ENCODE measurements around the gene NCF2.

The NCF2 gene

GRCh38 chr1:183592733-183593132, 2.5 kb upstream of the NCF2 start:
- Histone ChIP-seq H4K20me1 (ENCODE audit: low read depth, low read length) (no peaks in the 10 kb centered on the region), H3K9me2 (replicated peaks; ENCODE audit: insufficient read depth, low read length) (no peaks in the 10 kb centered on the region), H3K4me2 (ENCODE audit: low read depth, low read length, poor library complexity, severe bottlenecking) (no peak overlapping the region), H3K9me3 (ENCODE audit: insufficient read depth, low read length) (no peaks in the 10 kb centered on the region), H3K79me2 (ENCODE audit: insufficient read depth, low read length) (no peaks in the 10 kb centered on the region), H3K27ac (ENCODE audit: low read depth, low read length) (no peak overlapping the region), H3K4me3 (ENCODE audit: insufficient read depth, low read length, poor library complexity, severe bottlenecking) (no peak overlapping the region), H3K27me3 (ENCODE audit: low read length) (no peaks in the 10 kb centered on the region), H3F3A (ENCODE audit: insufficient read depth) (no peaks in the 10 kb centered on the region), H2AFZ (ENCODE audit: low read depth, low read length, severe bottlenecking) (no peak overlapping the region), H3K9ac (ENCODE audit: low read length) (no peak overlapping the region), H3K36me3 (ENCODE audit: low read length) (no peaks in the 10 kb centered on the region)
- no peak for TF ChIP-seq EZH2phosphoT487 (conservative IDR thresholded peaks at IDR 0.05; ENCODE audit: low read length)
- TF ChIP-seq CTCF (IDR thresholded peaks at IDR 0.05; ENCODE audit: insufficient read depth, low read length, poor library complexity, severe bottlenecking): no peak

GRCh38 chr1:183589874-183590243, 400 bp downstream of the NCF2 start:
- Histone ChIP-seq H3K27ac (ENCODE audit: low read depth, low read length) (no peak overlapping the region), H3K79me2 (ENCODE audit: insufficient read depth, low read length) (no peaks in the 10 kb centered on the region), H3F3A (ENCODE audit: insufficient read depth) (no peaks in the 10 kb centered on the region), H3K9me3 (ENCODE audit: insufficient read depth, low read length) (no peaks in the 10 kb centered on the region), H3K9ac (ENCODE audit: low read length) (no peak overlapping the region), H4K20me1 (ENCODE audit: low read depth, low read length) (no peaks in the 10 kb centered on the region), H2AFZ (ENCODE audit: low read depth, low read length, severe bottlenecking) (peak overlapping the region; percentile 13), H3K9me2 (replicated peaks; ENCODE audit: insufficient read depth, low read length) (no peaks in the 10 kb centered on the region), H3K27me3 (ENCODE audit: low read length) (no peaks in the 10 kb centered on the region), H3K36me3 (ENCODE audit: low read length) (no peaks in the 10 kb centered on the region), H3K4me3 (ENCODE audit: insufficient read depth, low read length, poor library complexity, severe bottlenecking) (no peak overlapping the region), H3K4me2 (ENCODE audit: low read depth, low read length, poor library complexity, severe bottlenecking) (peak overlapping the region; percentile 6)
- TF ChIP-seq EZH2phosphoT487 (conservative IDR thresholded peaks at IDR 0.05; ENCODE audit: low read length): no peak
- TF ChIP-seq CTCF (IDR thresholded peaks at IDR 0.05; ENCODE audit: insufficient read depth, low read length, poor library complexity, severe bottlenecking): no peak

GRCh38 chr1:183589384-183589783, 875 bp downstream of the NCF2 start:
- no peak overlapping the region for H3K4me2 ChIP-seq (ENCODE audit: low read depth, low read length, poor library complexity, severe bottlenecking)
- no peak overlapping the region for H3K4me3 ChIP-seq (ENCODE audit: insufficient read depth, low read length, poor library complexity, severe bottlenecking)
- H3K9me2 ChIP-seq (replicated peaks; ENCODE audit: insufficient read depth, low read length): no peaks in the 10 kb centered on the region
- no peak overlapping the region for H2AFZ ChIP-seq (ENCODE audit: low read depth, low read length, severe bottlenecking)
- H3K27ac ChIP-seq (ENCODE audit: low read depth, low read length): no peak overlapping the region
- no peaks in the 10 kb centered on the region for H3F3A ChIP-seq (ENCODE audit: insufficient read depth)
- H3K36me3 ChIP-seq (ENCODE audit: low read length): no peaks in the 10 kb centered on the region
- TF ChIP-seq CTCF (IDR thresholded peaks at IDR 0.05; ENCODE audit: insufficient read depth, low read length, poor library complexity, severe bottlenecking): no peak
- no peak for TF ChIP-seq EZH2phosphoT487 (conservative IDR thresholded peaks at IDR 0.05; ENCODE audit: low read length)
- no peaks in the 10 kb centered on the region for H3K9me3 ChIP-seq (ENCODE audit: insufficient read depth, low read length)
- H4K20me1 ChIP-seq (ENCODE audit: low read depth, low read length): no peaks in the 10 kb centered on the region
- no peaks in the 10 kb centered on the region for H3K79me2 ChIP-seq (ENCODE audit: insufficient read depth, low read length)
- H3K27me3 ChIP-seq (ENCODE audit: low read length): no peaks in the 10 kb centered on the region
- no peak overlapping the region for H3K9ac ChIP-seq (ENCODE audit: low read length)

GRCh38 chr1:183588827-183589226, 1.4 kb downstream of the NCF2 start:
- H3K27ac ChIP-seq (ENCODE audit: low read depth, low read length): no peak overlapping the region
- H3K79me2 ChIP-seq (ENCODE audit: insufficient read depth, low read length): no peaks in the 10 kb centered on the region
- H3K4me3 ChIP-seq (ENCODE audit: insufficient read depth, low read length, poor library complexity, severe bottlenecking): no peak overlapping the region
- TF ChIP-seq CTCF (IDR thresholded peaks at IDR 0.05; ENCODE audit: insufficient read depth, low read length, poor library complexity, severe bottlenecking) (no peak), EZH2phosphoT487 (conservative IDR thresholded peaks at IDR 0.05; ENCODE audit: low read length) (no peak)
- no peak overlapping the region for H3K4me2 ChIP-seq (ENCODE audit: low read depth, low read length, poor library complexity, severe bottlenecking)
- H4K20me1 ChIP-seq (ENCODE audit: low read depth, low read length): no peaks in the 10 kb centered on the region
- H3K9me2 ChIP-seq (replicated peaks; ENCODE audit: insufficient read depth, low read length): no peaks in the 10 kb centered on the region
- H3K27me3 ChIP-seq (ENCODE audit: low read length): no peaks in the 10 kb centered on the region
- no peak overlapping the region for H3K9ac ChIP-seq (ENCODE audit: low read length)
- no peak overlapping the region for H2AFZ ChIP-seq (ENCODE audit: low read depth, low read length, severe bottlenecking)
- H3F3A ChIP-seq (ENCODE audit: insufficient read depth): no peaks in the 10 kb centered on the region
- H3K36me3 ChIP-seq (ENCODE audit: low read length): no peaks in the 10 kb centered on the region
- no peaks in the 10 kb centered on the region for H3K9me3 ChIP-seq (ENCODE audit: insufficient read depth, low read length)

Data from SU-DHL-6 (cell line).